IMR-90 (cell line): ENCODE data around the gene ANKS3.

Experiments
- CTCF ChIP-seq: conservative IDR thresholded peaks from 2 replicates; pipeline ENCODE4 v1.5.1; 2012; ENCODE audit warnings: mild to moderate bottlenecking, low read depth, low read length, improper control_type of control experiment
- SMC3 ChIP-seq: fragments of 150-350 bp; IDR thresholded peaks from 2 replicates; pipeline ENCODE4 v1.6.1; 2016; ENCODE audit warnings: low read depth, mild to moderate bottlenecking, antibody characterized with exemption, low read length, moderate library complexity

GRCh38 chr16:4691666-4692412, 42.2 kb downstream of the ANKS3 start:
- TF ChIP-seq CTCF (no peak), SMC3 (no peak)
